SK-N-SH treated with all-trans-retinoic acid at 6 μM for 48 hours (cell line): ENCODE data around the gene TMEM208.

ENCODE experiments used
- ATAC-seq: fragments of 200-7000 bp; cut with Tn5 transposase; 3 replicates; pipeline ENCODE4 v1.9.1; 2020; ENCODE audit warnings: mild to moderate bottlenecking, moderate library complexity
- ARNTL ChIP-seq: fragments of 450-650 bp; formaldehyde crosslinking; IDR thresholded peaks from 2 replicates; pipeline ENCODE4 v1.5.0; 2020; ENCODE audit warnings: low read depth, mild to moderate bottlenecking, moderate library complexity, borderline replicate concordance
- CREB5 ChIP-seq: fragments of 250-450 bp; sonication (Bioruptor Pico); IDR thresholded peaks from 2 replicates; pipeline ENCODE4 v1.5.1; 2020; ENCODE audit warnings: low read depth, mild to moderate bottlenecking, moderate library complexity
- CSDC2 ChIP-seq: fragments of 250-450 bp; sonication (Bioruptor Pico); IDR thresholded peaks from 2 replicates; pipeline ENCODE4 v1.5.0; 2020; ENCODE audit warnings: mild to moderate bottlenecking, moderate library complexity
- ESRRG ChIP-seq: fragments of 250-450 bp; sonication (Bioruptor Pico); IDR thresholded peaks from 2 replicates; pipeline ENCODE4 v1.6.1; 2021; ENCODE audit warnings: mild to moderate bottlenecking
- GLIS3 ChIP-seq: fragments of 250-450 bp; sonication (Bioruptor Pico); IDR thresholded peaks from 2 replicates; pipeline ENCODE4 v1.5.0; 2020; ENCODE audit warnings: mild to moderate bottlenecking, moderate library complexity
- ISL1 ChIP-seq: fragments of 250-450 bp; sonication (Bioruptor Pico); IDR thresholded peaks from 2 replicates; pipeline ENCODE4 v2.1.2; 2022; ENCODE audit warnings: mild to moderate bottlenecking, moderate library complexity
- PATZ1 ChIP-seq: fragments of 250-450 bp; sonication (Bioruptor Pico); IDR thresholded peaks from 2 replicates; pipeline ENCODE4 v1.8.0; 2020; ENCODE audit warnings: mild to moderate bottlenecking, moderate library complexity, borderline replicate concordance
- POU6F1 ChIP-seq: fragments of 250-450 bp; sonication (Bioruptor Pico); IDR thresholded peaks from 2 replicates; pipeline ENCODE4 v1.8.0; 2021; ENCODE audit warnings: low read depth, mild to moderate bottlenecking, moderate library complexity, borderline replicate concordance
- PPARA ChIP-seq: fragments of 250-450 bp; sonication (Bioruptor Pico); IDR thresholded peaks from 2 replicates; pipeline ENCODE4 v1.5.0; 2020; ENCODE audit warnings: mild to moderate bottlenecking, borderline replicate concordance
- RARB ChIP-seq: fragments of 250-450 bp; sonication (Bioruptor Pico); IDR thresholded peaks from 2 replicates; pipeline ENCODE4 v1.8.0; 2021; ENCODE audit warnings: mild to moderate bottlenecking, moderate library complexity
- SNAI2 ChIP-seq: fragments of 250-450 bp; sonication (Bioruptor Pico); IDR thresholded peaks from 2 replicates; pipeline ENCODE4 v1.5.0; 2020; ENCODE audit warnings: mild to moderate bottlenecking, moderate library complexity
- TCF4 ChIP-seq: fragments of 250-450 bp; sonication (Bioruptor Pico); IDR thresholded peaks from 2 replicates; pipeline ENCODE4 v1.8.0; 2021; ENCODE audit warnings: mild to moderate bottlenecking, moderate library complexity, borderline replicate concordance
- TOX ChIP-seq: fragments of 250-450 bp; sonication (Bioruptor Pico); IDR thresholded peaks from 2 replicates; pipeline ENCODE4 v1.8.0; 2021; ENCODE audit warnings: mild to moderate bottlenecking, moderate library complexity, borderline replicate concordance
- ZC3H10 ChIP-seq: fragments of 250-450 bp; sonication (Bioruptor Pico); IDR thresholded peaks from 2 replicates; pipeline ENCODE4 v1.5.1; 2021; ENCODE audit warnings: mild to moderate bottlenecking, moderate library complexity
- ZFP3 ChIP-seq: fragments of 250-450 bp; sonication (Bioruptor Pico); IDR thresholded peaks from 2 replicates; pipeline ENCODE4 v1.5.0; 2020; ENCODE audit warnings: mild to moderate bottlenecking, moderate library complexity
- ZFP30 ChIP-seq: fragments of 450-650 bp; formaldehyde crosslinking; IDR thresholded peaks from 2 replicates; pipeline ENCODE4 v1.5.0; 2022; ENCODE audit warnings: mild to moderate bottlenecking, moderate library complexity
- ZNF565 ChIP-seq: fragments of 450-650 bp; formaldehyde crosslinking; conservative IDR thresholded peaks from 2 replicates; pipeline ENCODE4 v1.5.0; 2020; ENCODE audit warnings: low read depth, mild to moderate bottlenecking, moderate library complexity
- ZNF70 ChIP-seq: fragments of 450-650 bp; formaldehyde crosslinking; IDR thresholded peaks from 2 replicates; pipeline ENCODE4 v1.5.0; 2020; ENCODE audit warnings: mild to moderate bottlenecking, moderate library complexity
- ZNF8 ChIP-seq: fragments of 450-650 bp; formaldehyde crosslinking; IDR thresholded peaks from 2 replicates; pipeline ENCODE4 v1.5.0; 2020; ENCODE audit warnings: mild to moderate bottlenecking, moderate library complexity

TMEM208 gene

GRCh38 chr16:67223992-67224391, 2.9 kb upstream of the TMEM208 start (continued):
- no peak for TF ChIP-seq CREB5 (CRISPR knock-in tag)
- no peak for TF ChIP-seq ARNTL (CRISPR knock-in tag)

GRCh38 chr16:67226295-67226803, 581 bp upstream of the TMEM208 start:
- ATAC-seq: peak; percentile 67
- TF ChIP-seq ISL1 (no peak), TCF4 (CRISPR knock-in tag) (no peak), ESRRG (CRISPR knock-in tag) (no peak), POU6F1 (CRISPR knock-in tag) (no peak), CREB5 (CRISPR knock-in tag) (no peak), ZFP30 (CRISPR knock-in tag) (no peak), PPARA (CRISPR knock-in tag) (no peak), TOX (CRISPR knock-in tag) (no peak), ZNF8 (no peak), GLIS3 (no peak), ZNF70 (CRISPR knock-in tag) (no peak)

- TF ChIP-seq PATZ1 (CRISPR knock-in tag): no peak
- TF ChIP-seq CSDC2: no peak
- no peak for TF ChIP-seq ZFP3 (CRISPR knock-in tag)
- TF ChIP-seq RARB (CRISPR knock-in tag): no peak
- TF ChIP-seq ZC3H10 (CRISPR knock-in tag): no peak
- ATAC-seq: no peak
These were observed 614 bp downstream of the TMEM208 start for GRCh38 chr16:67227567-67227921.

GRCh38 chr16:67228034-67228785, 1.3 kb downstream of the TMEM208 start:
- TF ChIP-seq ZNF8 (no peak), ESRRG (CRISPR knock-in tag) (no peak), GLIS3 (no peak), POU6F1 (CRISPR knock-in tag) (no peak), SNAI2 (CRISPR knock-in tag) (no peak), ZFP3 (CRISPR knock-in tag) (no peak), CSDC2 (no peak), CREB5 (CRISPR knock-in tag) (no peak), ZNF565 (no peak), RARB (CRISPR knock-in tag) (no peak), ISL1 (no peak)
- no peak for ATAC-seq
